ENCODE data around the gene TCIRG1. TPM values are rescaled to one million over a fixed set of nuclear protein-coding genes. Genes with fewer than 3 reads are reported as not detected.
A peak's percentile ranks its signal among the peaks of the same experiment; 100 is the strongest.
"Not testable (repeated sequence)": the region's sequence is repeated elsewhere in the genome, so short reads cannot be mapped to it uniquely, and the experiment has no call there.

Gene TCIRG1, protein sequence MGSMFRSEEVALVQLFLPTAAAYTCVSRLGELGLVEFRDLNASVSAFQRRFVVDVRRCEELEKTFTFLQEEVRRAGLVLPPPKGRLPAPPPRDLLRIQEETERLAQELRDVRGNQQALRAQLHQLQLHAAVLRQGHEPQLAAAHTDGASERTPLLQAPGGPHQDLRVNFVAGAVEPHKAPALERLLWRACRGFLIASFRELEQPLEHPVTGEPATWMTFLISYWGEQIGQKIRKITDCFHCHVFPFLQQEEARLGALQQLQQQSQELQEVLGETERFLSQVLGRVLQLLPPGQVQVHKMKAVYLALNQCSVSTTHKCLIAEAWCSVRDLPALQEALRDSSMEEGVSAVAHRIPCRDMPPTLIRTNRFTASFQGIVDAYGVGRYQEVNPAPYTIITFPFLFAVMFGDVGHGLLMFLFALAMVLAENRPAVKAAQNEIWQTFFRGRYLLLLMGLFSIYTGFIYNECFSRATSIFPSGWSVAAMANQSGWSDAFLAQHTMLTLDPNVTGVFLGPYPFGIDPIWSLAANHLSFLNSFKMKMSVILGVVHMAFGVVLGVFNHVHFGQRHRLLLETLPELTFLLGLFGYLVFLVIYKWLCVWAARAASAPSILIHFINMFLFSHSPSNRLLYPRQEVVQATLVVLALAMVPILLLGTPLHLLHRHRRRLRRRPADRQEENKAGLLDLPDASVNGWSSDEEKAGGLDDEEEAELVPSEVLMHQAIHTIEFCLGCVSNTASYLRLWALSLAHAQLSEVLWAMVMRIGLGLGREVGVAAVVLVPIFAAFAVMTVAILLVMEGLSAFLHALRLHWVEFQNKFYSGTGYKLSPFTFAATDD
- 31.7 and 41.0 TPM in 2 replicates for total RNA-seq (2014; rRNA removed; shearing (Covaris generic))

DNA sequence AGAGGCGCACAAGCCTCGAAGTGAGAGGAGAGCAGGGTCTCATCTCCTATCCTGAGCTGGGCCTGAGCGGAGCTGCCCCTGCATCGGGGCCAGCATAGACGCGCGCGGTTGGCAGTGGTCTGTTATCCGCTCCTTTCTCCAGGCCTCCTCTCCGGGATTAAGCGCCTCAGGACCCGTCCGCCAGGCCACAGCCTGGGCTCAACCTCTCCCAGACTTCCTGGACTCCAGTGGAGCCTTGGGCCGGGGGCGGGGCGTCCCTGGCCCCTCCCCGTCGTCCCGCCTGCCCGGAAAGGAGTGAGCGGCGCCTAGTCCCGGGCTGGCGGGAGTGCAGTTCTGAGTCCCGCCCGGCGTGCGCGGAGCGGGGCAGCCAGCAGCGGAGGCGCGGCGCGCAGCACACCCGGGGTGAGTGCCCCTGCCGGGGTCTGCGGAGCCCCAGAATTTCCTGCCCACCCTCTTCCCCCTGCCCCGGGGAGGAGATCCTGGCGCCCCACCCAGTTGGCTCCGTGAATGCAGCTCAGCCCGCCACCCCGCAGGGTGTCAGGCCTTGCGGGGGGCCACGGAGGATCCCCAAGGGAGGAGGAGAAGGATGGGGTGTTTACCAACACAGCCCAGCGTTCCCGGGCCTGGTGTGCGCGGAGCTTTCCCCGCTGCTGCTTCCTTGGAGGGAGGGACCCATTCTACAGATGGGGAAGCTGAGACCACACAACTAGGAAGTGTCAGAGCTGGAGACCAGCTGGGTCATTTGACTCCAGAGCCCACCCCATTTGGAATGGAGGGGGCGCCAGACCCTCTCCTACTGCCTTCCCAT, at the start of gene TCIRG1:
Gene TCIRG1 (plus strand): TSS at position 308 of the 808 bp plus-strand sequence. CDS start 2,247 bp downstream, outside the sequence.
- peak; percentile 86 for DNase-seq (ENCODE audit: low read depth)

DNA sequence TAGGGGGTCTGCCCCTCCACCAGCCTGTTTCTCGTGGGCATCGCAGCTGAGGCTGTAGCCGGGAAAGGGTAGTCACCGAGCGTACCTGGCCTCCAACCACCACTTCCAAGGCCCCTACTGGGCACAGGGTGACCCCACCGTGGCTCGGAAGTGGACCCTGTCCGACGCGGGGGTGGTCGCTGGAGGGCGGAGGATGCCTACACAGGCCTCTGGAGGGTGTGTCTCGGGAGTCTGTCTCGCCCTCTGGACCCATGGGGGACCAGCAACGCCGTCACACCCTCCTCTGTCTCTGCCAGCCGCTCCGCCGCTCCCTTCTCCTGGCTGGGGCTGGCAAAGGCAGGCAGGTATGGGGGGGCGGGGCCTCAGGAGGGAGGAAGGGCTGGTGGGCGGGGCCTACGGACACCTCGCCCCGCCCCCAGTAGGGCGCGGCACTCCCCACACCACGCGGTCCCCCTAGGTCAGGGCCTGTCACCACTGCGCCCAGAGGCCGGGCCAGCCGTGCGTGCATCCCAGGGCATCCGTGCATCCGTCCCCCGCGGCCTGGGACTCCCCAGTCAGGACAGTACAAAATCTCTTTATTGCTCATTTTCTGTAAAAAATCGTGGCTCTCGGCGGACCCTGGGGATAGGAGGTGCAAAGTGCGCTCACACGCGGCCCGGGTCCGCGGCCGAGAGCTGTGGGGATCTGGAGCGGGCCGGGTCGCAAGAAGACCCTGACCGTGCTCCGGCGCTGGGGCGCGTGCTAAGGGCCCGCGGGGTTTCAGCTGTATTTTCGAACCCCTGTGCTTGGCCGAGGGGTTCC, 48.1 kb upstream of the TCIRG1 start:
- peak; percentile 36 for DNase-seq (ENCODE audit: low read depth)

DNA sequence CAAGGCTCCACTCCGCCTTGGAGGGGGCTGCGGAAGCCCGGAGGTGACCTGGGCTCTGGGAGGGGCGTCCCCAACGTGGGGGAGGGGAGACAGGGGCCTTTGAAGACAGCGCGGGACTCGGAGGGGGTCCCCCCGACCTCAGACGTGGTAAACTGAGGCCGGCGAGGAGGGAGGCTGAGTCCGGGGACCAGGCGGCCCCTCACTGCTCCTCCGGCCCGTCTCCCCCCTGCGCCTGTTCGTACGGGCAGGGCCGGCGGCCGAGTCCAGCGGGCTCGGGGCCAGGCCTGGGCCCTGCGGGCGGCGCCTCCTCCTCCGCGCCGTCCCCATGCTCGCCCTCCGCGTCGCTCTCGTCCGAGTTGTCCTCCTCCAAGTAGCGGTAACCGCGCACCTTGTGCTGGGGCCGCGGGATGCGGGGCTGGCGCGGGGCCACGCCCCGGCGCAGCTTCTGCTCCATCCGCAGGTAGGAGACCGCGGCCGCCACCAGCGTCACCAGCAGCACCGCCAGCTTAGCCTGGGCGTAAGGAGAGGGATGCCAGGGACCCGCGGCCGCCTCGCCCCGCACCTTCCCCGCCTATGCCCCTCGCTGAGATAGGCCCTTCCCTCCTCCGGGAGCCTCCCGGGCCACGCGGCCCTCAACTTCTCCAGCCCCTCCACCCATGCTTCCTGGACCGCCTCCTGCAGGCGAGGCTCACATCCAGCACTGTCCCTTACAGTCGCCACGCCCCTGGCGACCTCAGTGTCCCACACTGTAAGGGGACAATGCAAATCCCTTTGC, 47.3 kb upstream of the TCIRG1 start:
- DNase-seq (ENCODE audit: low read depth), result not testable (repeated sequence)

DNA sequence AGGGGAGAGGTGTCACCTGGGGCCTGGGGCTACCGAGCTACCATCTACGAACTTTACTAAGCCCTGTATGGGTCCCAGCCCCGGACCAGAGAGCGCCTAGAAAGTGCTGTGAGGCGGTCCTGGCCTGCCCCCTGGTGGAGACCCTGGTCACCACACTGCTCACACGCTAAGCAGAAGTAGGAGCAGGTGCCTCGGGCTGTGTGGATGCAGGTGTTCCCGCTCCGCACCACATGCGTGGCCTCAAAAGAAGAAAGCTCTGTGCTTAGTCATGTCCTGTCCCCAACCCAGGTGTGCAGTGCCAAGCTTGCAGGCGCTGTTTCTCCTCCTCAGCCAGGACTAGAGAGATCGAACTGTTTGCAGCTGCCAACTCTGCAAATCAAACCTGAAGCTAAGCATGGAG, 45.0 kb upstream of the TCIRG1 start:
- DNase-seq (ENCODE audit: low read depth), result peak; percentile 25

DNA sequence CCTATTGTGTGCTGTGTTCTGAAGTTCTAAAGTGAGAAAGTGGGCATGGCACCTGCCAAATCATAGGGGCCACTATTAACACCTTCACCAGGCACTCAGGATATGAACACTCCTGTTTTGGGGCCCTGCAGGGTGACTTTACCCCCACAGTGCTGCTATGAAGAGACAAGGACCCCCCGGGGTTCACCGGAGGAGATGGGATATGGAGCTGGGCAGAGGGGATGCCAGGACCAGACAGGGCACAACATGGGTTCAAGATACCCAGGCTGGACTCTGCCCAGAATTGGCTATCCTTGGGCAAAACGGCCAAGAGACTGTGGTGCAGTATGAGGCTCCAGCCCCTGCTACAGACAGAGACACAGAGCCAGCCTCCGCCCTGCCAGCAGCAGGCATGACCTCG, 44.4 kb upstream of the TCIRG1 start:
- DNase-seq (ENCODE audit: low read depth), result not testable (repeated sequence)

DNA sequence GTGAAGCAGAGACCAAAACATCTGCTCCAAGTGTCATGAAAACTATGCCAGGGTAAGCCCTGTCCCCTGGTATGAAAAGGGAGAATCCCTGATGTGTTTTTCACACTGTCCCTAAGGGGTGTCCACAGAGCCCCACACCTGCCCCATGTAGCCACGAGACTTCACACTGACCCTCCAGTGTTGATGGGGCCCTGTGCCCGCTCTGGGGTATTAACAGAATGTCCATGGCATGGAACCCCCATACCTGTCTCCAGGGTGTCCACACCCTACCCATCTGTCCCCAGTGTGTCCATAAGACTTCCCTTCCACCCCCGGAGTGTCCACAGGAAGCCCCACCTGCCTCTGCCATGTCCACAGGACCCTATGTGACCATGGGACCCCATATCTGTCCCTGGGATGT, 43.7 kb upstream of the TCIRG1 start:
- not testable (repeated sequence) for DNase-seq (ENCODE audit: low read depth)

DNA sequence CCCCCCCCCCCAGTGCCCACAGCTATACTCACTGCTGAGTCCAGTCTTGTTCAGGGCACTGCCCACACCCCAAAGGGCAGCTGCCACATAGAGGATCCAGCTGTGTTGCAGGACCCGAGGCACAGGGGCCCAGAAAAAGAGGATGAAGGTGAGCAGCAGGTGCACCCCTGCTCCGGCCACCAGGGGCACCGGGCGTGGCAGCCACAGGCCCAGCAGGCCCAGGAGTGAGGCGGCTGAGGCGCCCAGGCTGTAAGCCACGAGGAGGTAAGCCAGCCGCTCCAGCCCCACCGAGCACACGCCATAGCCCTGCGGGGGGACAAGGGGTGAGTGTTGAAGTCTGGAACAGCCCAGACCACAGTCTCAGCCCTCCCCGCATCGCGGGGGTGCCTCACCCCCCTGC, 43.2 kb upstream of the TCIRG1 start:
- not testable (repeated sequence) for DNase-seq (ENCODE audit: low read depth)

DNA sequence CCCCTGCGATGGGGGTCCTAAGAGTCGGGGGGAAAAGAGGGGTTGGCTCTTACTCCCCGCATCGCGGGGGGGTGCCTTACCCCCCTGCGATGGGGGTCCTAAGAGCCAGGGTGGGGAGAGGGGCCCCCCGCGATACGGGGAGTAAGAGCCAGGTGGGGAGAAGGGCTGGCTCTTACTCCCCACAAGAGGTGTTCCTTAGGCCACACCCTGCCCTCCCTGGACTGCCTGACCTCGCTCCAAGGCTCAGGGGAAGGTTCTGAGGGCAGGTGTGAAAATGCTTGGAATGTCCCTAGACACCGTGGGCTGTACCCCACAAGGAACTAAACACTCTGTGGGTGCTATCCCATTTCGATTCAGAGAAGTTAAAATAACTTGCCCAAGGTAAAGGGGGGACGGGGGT, 42.8 kb upstream of the TCIRG1 start:
- DNase-seq (ENCODE audit: low read depth), result no peak

DNA sequence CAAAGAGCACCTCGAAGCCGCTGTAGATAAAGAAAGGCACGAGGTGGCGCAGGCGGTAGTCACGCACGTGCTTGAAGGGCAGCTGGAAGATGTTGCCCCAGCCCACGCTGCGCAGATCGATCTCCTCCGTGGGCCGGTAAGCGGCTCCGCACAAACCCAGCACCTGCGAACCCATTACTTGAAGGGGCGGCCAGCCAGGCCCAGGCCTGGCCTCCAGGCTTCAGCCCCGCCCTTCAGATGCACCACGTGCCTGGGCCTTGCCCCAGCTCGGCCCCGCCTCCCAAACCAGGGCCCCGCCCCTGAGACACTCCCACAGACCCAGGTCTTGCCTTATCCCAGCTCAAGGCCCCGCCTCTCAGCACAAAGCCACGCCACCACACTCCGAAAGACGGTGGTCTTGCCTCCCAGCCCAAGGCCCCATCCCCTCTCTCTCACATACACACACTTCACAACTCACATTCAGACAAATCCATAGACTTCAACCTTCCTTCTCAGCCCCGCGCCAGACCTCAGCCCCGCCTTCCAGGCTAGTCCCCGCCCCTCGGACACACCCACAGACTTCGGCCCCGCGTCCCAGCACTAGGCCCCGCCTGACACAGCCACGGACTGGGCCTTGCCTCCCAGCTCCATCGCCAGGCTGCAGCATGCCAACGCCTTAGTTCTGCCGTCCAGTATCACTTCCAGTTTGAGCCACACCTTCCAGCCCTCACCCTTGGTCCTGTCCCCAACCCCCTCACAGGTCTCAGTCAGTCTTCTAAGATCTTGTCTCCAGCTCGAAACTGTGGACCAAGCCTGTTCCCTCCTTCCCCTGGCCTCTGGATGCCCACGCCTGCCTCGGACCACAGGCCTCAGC, 42.0 kb upstream of the TCIRG1 start:
- DNase-seq (ENCODE audit: low read depth), result peak; percentile 59

DNA sequence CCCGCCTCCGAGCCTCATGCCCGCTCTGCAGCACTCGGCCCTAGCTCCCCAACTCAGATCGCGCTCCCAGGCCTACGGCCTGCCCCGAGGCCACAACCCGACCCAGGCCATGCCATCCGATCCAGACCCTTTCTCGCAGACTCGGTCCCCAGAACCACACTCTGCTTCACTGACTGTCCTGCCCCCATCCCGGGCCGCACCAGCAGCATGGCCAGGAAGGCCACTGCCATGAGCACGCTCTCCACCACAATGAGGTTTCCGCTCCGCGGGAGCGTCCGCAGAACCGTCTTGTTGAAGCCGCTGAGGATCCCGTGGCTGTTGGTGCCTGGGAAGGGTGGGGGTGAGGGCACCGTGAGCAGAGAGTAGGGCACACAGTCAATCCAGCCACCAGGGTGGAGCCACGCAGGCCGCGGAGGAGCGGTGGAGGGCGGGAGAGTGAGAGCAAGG, 41.3 kb upstream of the TCIRG1 start:
- DNase-seq (ENCODE audit: low read depth), result no peak

DNA sequence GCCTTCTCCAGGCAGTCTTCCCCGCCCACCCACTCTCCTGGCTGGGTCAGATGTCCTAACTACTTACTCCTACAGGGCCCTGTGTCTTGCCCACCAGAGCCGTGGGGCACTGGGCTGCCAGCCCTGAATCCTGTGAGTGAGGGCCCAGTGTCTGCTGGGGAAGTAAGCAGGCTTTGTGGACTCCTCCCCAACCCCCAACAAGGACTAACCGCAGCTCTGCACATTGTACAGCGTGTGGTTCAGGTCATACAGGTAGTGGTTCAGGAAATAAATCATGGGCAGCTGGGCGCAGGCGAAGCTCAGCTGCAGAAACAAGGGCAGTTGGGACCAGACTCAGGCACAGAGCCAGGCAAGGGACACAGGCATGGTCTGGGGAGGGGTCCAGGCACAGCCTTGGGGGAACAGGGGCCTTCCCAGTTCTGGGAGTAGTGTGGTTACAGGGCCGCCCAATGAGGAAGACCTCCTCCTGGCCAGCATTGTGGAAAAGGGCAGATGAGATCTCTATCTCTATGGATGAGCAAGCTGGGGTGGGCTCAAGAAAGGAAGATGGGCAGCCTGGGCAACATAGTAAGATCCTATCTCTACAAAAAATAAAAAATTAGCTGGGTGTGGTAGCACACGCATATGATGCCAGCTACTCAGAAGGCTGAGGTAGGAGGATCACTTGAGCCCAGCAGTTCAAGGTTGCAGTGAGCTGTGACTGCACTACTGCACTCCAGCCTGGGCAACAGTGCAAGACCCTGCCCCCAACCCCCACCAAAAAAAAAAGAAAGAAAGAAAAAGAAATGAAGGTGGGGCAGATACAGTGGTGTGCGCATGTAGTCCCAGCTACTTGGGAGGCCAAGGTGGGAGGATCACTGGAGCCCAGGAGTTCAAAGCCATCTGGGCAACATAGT, 40.4 kb upstream of the TCIRG1 start:
- no peak for DNase-seq (ENCODE audit: low read depth)

DNA sequence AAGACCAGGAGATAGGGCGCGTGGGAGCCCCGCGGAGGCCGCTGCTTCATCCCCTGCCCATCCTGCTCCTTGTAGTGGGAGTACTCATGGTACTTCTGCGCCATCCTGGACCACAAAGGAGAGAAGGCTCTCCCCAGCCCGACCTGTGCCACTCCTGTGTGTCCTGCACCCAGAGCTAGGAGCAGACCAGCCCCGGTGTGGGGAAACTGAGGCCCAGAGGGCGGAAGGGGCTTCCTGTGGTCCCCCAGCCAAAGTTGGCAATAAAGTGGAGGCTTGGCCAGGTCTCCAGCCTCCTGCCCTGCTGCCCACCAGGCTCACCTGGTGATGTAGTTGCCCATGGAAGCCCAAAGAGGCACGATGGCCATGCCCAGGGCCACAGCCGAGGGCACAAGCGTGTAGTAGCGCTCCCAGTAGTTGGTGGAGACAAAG, 39.6 kb upstream of the TCIRG1 start:
- no peak for DNase-seq (ENCODE audit: low read depth)

DNA sequence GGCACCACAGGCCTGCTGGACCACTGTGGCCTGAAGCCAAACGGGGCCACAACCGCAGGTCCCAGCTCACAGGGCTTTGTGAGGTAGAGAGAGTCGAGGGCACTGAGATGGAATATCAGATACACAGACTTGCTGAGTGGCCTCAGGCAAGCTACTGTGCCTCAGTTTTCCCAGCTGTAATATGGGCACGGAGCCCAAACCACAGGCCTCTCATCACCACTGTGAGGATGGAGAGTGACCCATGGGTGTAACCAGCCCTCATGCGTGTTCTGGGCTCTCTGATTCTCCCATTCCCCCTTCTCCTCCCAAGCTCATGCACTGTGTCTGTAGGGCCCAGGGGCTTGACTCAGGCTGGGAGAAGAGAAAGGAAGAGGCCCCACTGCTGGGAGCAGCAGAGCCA, 39.1 kb upstream of the TCIRG1 start:
- no peak for DNase-seq (ENCODE audit: low read depth)

DNA sequence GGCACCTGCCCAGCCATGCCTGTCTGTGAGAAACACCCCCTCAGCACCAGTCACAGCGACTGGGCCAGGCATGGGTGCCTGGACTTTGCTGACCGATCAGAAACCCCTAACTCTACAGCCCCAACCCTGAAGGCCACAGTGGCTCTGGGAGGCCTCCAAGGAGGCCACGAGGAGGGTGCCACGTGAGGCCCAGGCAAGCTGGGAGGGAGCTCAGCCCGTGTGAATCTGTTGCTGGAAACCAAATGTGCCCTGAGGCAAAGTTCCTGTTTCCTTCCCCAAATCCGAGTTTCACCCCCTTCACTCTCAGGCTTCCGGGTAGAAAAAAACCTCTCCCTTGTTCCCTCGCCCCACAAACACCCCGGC, 36.3 kb upstream of the TCIRG1 start:
- no peak for DNase-seq (ENCODE audit: low read depth)

DNA sequence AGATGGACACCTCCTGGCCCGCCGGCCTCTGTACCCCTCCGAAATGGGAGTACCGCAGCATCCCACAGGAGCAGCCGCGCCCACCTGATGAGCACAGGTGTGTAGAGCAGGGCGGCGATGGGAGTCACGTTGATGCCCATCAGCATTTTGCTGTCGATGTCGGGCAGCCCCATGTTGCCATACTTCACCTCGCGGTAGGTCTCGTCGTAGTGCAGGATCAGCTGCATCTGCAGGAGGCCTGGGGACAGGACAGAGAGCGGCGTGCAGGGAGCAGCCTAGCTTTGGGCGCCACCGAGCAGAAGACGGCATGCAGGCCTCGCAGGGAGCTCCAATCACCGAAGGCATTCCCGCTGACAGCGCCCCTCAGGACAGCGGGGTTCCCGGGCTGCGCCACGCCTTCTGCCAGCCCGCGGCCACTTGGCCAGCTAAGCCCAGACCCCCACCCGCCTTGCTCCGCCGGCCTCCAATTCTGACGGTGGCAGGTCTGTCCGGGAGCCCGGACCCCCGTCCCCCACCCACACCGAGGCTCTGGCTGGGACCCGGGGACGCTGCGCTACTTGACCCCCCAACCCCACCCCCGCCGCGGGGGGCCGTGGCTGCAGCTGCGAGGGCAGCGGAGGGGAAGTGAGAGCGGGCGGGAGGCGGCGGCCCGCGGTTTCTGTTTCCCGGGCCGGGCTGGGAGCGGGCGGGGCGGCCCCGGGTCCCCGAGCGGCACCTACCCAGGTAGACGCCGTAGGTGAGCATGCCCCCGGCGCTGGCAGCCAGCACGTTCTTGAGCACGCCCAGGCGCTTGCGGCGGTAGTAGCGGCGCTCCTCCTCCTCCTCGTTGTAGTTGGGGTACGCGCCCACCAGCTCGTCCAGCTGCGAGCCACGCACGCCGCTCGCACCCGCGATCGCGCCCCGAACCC, 35.6 kb upstream of the TCIRG1 start:
- no peak for DNase-seq (ENCODE audit: low read depth)

DNA sequence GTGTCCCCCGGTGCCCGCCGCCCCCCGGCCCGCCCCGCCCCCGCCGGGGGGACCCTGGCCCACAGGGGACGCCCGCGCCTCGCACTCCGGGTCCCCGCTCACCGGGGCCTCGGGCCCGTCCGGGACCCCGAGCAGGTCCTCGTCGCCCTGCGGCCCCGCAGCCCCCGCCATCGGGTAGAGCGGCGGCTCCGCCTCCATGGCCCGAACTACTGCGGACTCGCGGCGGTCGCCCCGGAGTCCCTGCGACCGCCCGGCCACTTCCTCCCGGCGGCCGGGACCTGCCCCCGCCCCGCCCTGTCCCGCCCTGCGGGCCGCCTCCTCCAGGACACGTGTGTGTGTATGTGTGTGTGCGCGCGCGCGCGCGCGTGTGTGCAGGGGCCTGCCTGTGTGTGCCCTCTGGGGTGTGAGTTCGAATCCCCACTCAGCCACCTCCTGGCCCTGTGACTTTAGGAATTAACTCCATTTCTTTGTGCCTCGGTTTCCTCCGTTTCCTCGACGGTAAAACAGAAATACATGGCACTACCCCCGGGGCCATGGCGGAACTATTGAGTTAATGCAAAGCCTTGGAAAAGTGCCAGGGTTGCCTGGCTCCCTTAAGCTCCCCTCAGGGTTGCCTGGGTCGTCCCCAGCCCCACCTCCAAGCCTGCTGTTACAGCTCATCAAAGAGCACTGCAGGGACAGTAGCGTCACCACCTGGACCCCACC, 34.8 kb upstream of the TCIRG1 start, which contains the start of gene UNC93B1:
Gene UNC93B1 (minus strand): TSS at position 252 of the 705 bp plus-strand sequence. CDS start 54 bp downstream, at position 198.
- peak; percentile 90 for DNase-seq (ENCODE audit: low read depth)

Measured in Daoy (cell line).